GM12891 (cell line): ENCODE measurements around the gene FHL2.

Source experiments
- POLR2A ChIP-seq: IDR thresholded peaks from 2 replicates; pipeline ENCODE4 v1.6.1; 2011; ENCODE audit warnings: low read depth, low read length, control low read depth
- POLR2AphosphoS5 ChIP-seq: IDR thresholded peaks from 2 replicates; pipeline ENCODE4 v1.6.1; 2011; ENCODE audit warnings: low read depth, low read length, control low read depth
- SPI1 ChIP-seq: IDR thresholded peaks from 2 replicates; pipeline ENCODE4 v1.6.1; 2011; ENCODE audit warnings: low read depth, low read length, control low read depth
- TAF1 ChIP-seq: IDR thresholded peaks from 2 replicates; pipeline ENCODE4 v1.6.1; 2011; ENCODE audit warnings: low read depth, low read length, control low read depth

GRCh38 chr2:105412584-105412983, 13.7 kb upstream of the FHL2 start:
- TF ChIP-seq POLR2AphosphoS5 (no peak), POLR2A (no peak), TAF1 (no peak), SPI1 (no peak)
